ENCODE data around the gene EIF4A3.

The EIF4A3 gene

GRCh38 chr17:80137131-80137530, 9.8 kb downstream of the EIF4A3 start:
- no peak for DNase-seq (ENCODE audit: low read depth in 3 of 3, low spot score in 1 of 3)

GRCh38 chr17:80133626-80133970, 13.3 kb downstream of the EIF4A3 start:
- no peak for DNase-seq (ENCODE audit: low read depth in 3 of 3, low spot score in 1 of 3)

- DNase-seq (ENCODE audit: low read depth in 3 of 3, low spot score in 1 of 3): no peak
These were observed 13.9 kb downstream of the EIF4A3 start for GRCh38 chr17:80132906-80133625.

GRCh38 chr17:80130992-80131391, 15.9 kb downstream of the EIF4A3 start:
- no peak for DNase-seq (ENCODE audit: low read depth in 3 of 3, low spot score in 1 of 3)

- no peak for DNase-seq (ENCODE audit: low read depth in 3 of 3, low spot score in 1 of 3)
These were observed 17.8 kb downstream of the EIF4A3 start for GRCh38 chr17:80129006-80129565.

GRCh38 chr17:80126449-80126715, 20.5 kb downstream of the EIF4A3 start:
- no peak for DNase-seq (ENCODE audit: low read depth in 3 of 3, low spot score in 1 of 3)

- no peak for DNase-seq (ENCODE audit: low read depth in 3 of 3, low spot score in 1 of 3)
These were observed 21.1 kb downstream of the EIF4A3 start for GRCh38 chr17:80125656-80126448.

GRCh38 chr17:80124351-80124981, 22.5 kb downstream of the EIF4A3 start:
- DNase-seq (ENCODE audit: low read depth in 3 of 3, low spot score in 1 of 3): no peak

GRCh38 chr17:80123791-80124190, 23.1 kb downstream of the EIF4A3 start:
- DNase-seq (ENCODE audit: low read depth in 3 of 3, low spot score in 1 of 3): no peak

- DNase-seq (ENCODE audit: low read depth in 3 of 3, low spot score in 1 of 3): no peak
These were observed 23.9 kb downstream of the EIF4A3 start for GRCh38 chr17:80122926-80123505.

GRCh38 chr17:80122026-80122575, 24.8 kb downstream of the EIF4A3 start:
- DNase-seq (ENCODE audit: low read depth in 3 of 3, low spot score in 1 of 3): no peak

GRCh38 chr17:80119839-80120238, 27.1 kb downstream of the EIF4A3 start:
- DNase-seq (ENCODE audit: low read depth in 3 of 3, low spot score in 1 of 3): no peak

GRCh38 chr17:80119271-80119791, 27.6 kb downstream of the EIF4A3 start:
- no peak for DNase-seq (ENCODE audit: low read depth in 3 of 3, low spot score in 1 of 3)

- DNase-seq (ENCODE audit: low read depth in 3 of 3, low spot score in 1 of 3): no peak
These were observed 28.2 kb downstream of the EIF4A3 start for GRCh38 chr17:80118601-80119270.

GRCh38 chr17:80117491-80118401, 29.2 kb downstream of the EIF4A3 start:
- no peak for DNase-seq (ENCODE audit: low read depth in 3 of 3, low spot score in 1 of 3)

GRCh38 chr17:80116921-80117380, 30.0 kb downstream of the EIF4A3 start:
- no peak for DNase-seq (ENCODE audit: low read depth in 3 of 3, low spot score in 1 of 3)

- DNase-seq (ENCODE audit: low read depth in 3 of 3, low spot score in 1 of 3): no peak
These were observed 30.5 kb downstream of the EIF4A3 start for GRCh38 chr17:80116276-80116920.

GRCh38 chr17:80115159-80115558, 31.8 kb downstream of the EIF4A3 start:
- DNase-seq (ENCODE audit: low read depth in 3 of 3, low spot score in 1 of 3): no peak

- no peak for DNase-seq (ENCODE audit: low read depth in 3 of 3, low spot score in 1 of 3)
These were observed 32.2 kb downstream of the EIF4A3 start for GRCh38 chr17:80114758-80115157.

Data from stimulated activated CD4-positive, alpha-beta T cell treated with anti-CD3 and anti-CD28 coated beads, TNF-alpha, amount 100 ng/mL, for 1 hour (primary cell).